ENCODE measurements around the gene BABAM2. TPM values are rescaled to one million over a fixed set of nuclear protein-coding genes. Genes with fewer than 3 reads are reported as not detected.

The BABAM2 gene
- total RNA-seq, 1 experiment from 2014 or later, result 43.5 TPM

- no peak for TF ChIP-seq CTCF (IDR thresholded peaks at IDR 0.05; ENCODE audit: unreplicated experiment)
- H3K4me1 Mint-ChIP-seq (ENCODE audit: low read depth, unreplicated experiment), result peaks cover 63% of the 10 kb centered on the region
- no peaks in the 10 kb centered on the region for H3K27me3 Mint-ChIP-seq (ENCODE audit: unreplicated experiment)
- H3K4me3 Mint-ChIP-seq (ENCODE audit: low read depth, unreplicated experiment), result no peak overlapping the region
- intact Hi-C loops (cut with micrococcal nuclease; ENCODE audit: unreplicated experiment), result loop anchor here (10.0 kb wide), 1 partner anchor 442 kb away; the partner anchor contains the start of gene FOSL2
- peaks cover 8% of the 10 kb centered on the region for H3K36me3 Mint-ChIP-seq (ENCODE audit: insufficient read depth, unreplicated experiment)
- CTCF ChIA-PET, result no interaction called here
- H3K9me3 Mint-ChIP-seq (ENCODE audit: low read depth, unreplicated experiment), result no peaks in the 10 kb centered on the region
- no peak overlapping the region for H3K27ac Mint-ChIP-seq (ENCODE audit: unreplicated experiment)
- no peak for DNase-seq
- no TSS peak for BruUV-seq (replicated peaks)
Observed at GRCh38 chr2:27953077-27953476, 62.5 kb downstream of the BABAM2 start.

GRCh38 chr2:27954221-27954673 is 63.7 kb downstream of the BABAM2 start:
- Mint-ChIP-seq H3K36me3 (ENCODE audit: insufficient read depth, unreplicated experiment) (peaks cover 8% of the 10 kb centered on the region), H3K9me3 (ENCODE audit: low read depth, unreplicated experiment) (no peaks in the 10 kb centered on the region), H3K4me3 (ENCODE audit: low read depth, unreplicated experiment) (no peak overlapping the region), H3K27ac (ENCODE audit: unreplicated experiment) (peak overlapping the region; percentile 89), H3K27me3 (ENCODE audit: unreplicated experiment) (no peaks in the 10 kb centered on the region), H3K4me1 (ENCODE audit: low read depth, unreplicated experiment) (peaks cover 70% of the 10 kb centered on the region)
- CTCF ChIA-PET, result no interaction called here
- no TSS peak for BruUV-seq (replicated peaks)
- intact Hi-C loops (cut with micrococcal nuclease; ENCODE audit: unreplicated experiment), result loop anchor here (10.0 kb wide), 1 partner anchor 441 kb away; the partner anchor contains the start of gene FOSL2
- TF ChIP-seq CTCF (IDR thresholded peaks at IDR 0.05; ENCODE audit: unreplicated experiment), result no peak
- no peak for DNase-seq

- Mint-ChIP-seq H3K27ac (ENCODE audit: unreplicated experiment) (peak overlapping the region; percentile 89), H3K27me3 (ENCODE audit: unreplicated experiment) (no peaks in the 10 kb centered on the region), H3K4me3 (ENCODE audit: low read depth, unreplicated experiment) (peak overlapping the region; percentile 37), H3K9me3 (ENCODE audit: low read depth, unreplicated experiment) (no peaks in the 10 kb centered on the region), H3K36me3 (ENCODE audit: insufficient read depth, unreplicated experiment) (peaks cover 8% of the 10 kb centered on the region), H3K4me1 (ENCODE audit: low read depth, unreplicated experiment) (peaks cover 76% of the 10 kb centered on the region)
- CTCF ChIA-PET, result no interaction called here
- no TSS peak for BruUV-seq (replicated peaks)
- intact Hi-C loops (cut with micrococcal nuclease; ENCODE audit: unreplicated experiment), result loop anchor here (10.0 kb wide), 1 partner anchor 440 kb away; the partner anchor contains the start of gene FOSL2
- no peak for TF ChIP-seq CTCF (IDR thresholded peaks at IDR 0.05; ENCODE audit: unreplicated experiment)
- DNase-seq, result peak; percentile 58
Observed at GRCh38 chr2:27954771-27955383, 64.3 kb downstream of the BABAM2 start.

- Mint-ChIP-seq H3K9me3 (ENCODE audit: low read depth, unreplicated experiment) (no peaks in the 10 kb centered on the region), H3K4me3 (ENCODE audit: low read depth, unreplicated experiment) (peak overlapping the region; percentile 37), H3K36me3 (ENCODE audit: insufficient read depth, unreplicated experiment) (peaks cover 8% of the 10 kb centered on the region), H3K4me1 (ENCODE audit: low read depth, unreplicated experiment) (peaks cover 81% of the 10 kb centered on the region), H3K27ac (ENCODE audit: unreplicated experiment) (peak overlapping the region; percentile 89), H3K27me3 (ENCODE audit: unreplicated experiment) (no peaks in the 10 kb centered on the region)
- CTCF ChIA-PET, result no interaction called here
- TF ChIP-seq CTCF (IDR thresholded peaks at IDR 0.05; ENCODE audit: unreplicated experiment), result no peak
- DNase-seq, result no peak
- intact Hi-C loops (cut with micrococcal nuclease; ENCODE audit: unreplicated experiment), result loop anchor here (10.0 kb wide), 1 partner anchor 439 kb away; the partner anchor contains the start of gene FOSL2
- BruUV-seq (replicated peaks), result TSS peak; percentile 30
Observed at GRCh38 chr2:27955384-27956161, 65.0 kb downstream of the BABAM2 start.
